K562 (cell line): Measurements from ENCODE around the gene ARPC1A. TPM values are rescaled to one million over a fixed set of nuclear protein-coding genes. Genes with fewer than 3 reads are reported as not detected.

ENCODE experiments used
- ATF1 ChIP-seq, 2 experiments: fragments of 450-650 bp in 1 of 2; IDR thresholded peaks; 2 replicates each; pipeline ENCODE4 v1.6.1; 2016; ENCODE audit warnings: missing compliant biosample characterization in 1 of 2, missing genetic modification characterization in 1 of 2
- FOXK1 ChIP-seq: sonication (generic); formaldehyde crosslinking; IDR thresholded peaks from 2 replicates; pipeline ENCODE4 v1.8.0; 2022; ENCODE audit warnings: missing genetic modification reagents, mild to moderate bottlenecking, borderline replicate concordance
- FOXP1 ChIP-seq: sonication (generic); formaldehyde crosslinking; IDR thresholded peaks from 2 replicates; pipeline ENCODE4 v1.8.0; 2022; ENCODE audit warnings: mild to moderate bottlenecking, missing genetic modification reagents
- IFI16 ChIP-seq: fragments of 250-450 bp; sonication (Bioruptor Pico); IDR thresholded peaks from 2 replicates; pipeline ENCODE4 v2.1.2; 2022; ENCODE audit warnings: mild to moderate bottlenecking, inconsistent platforms
- MAX ChIP-seq: sonication (generic); formaldehyde crosslinking; IDR thresholded peaks from 2 replicates; pipeline ENCODE4 v1.9.0; 2022; ENCODE audit warnings: mild to moderate bottlenecking, missing genetic modification reagents
- MEF2A ChIP-seq: IDR thresholded peaks from 2 replicates; pipeline ENCODE4 v1.6.1; 2011; ENCODE audit warnings: low read depth, mild to moderate bottlenecking, low read length, moderate library complexity; ENCODE audit not compliant: control insufficient read depth
- NUFIP1 ChIP-seq: fragments of 450-650 bp; IDR thresholded peaks from 2 replicates; pipeline ENCODE4 v1.6.1; 2018; ENCODE audit not compliant: partially characterized antibody
- SRSF3 ChIP-seq: fragments of 200-400 bp; formaldehyde crosslinking; IDR thresholded peaks from 2 replicates; pipeline ENCODE4 v1.6.1; 2016; ENCODE audit warnings: mild to moderate bottlenecking, low read length, moderate library complexity; ENCODE audit not compliant: insufficient read depth
- UBTF ChIP-seq, 2 experiments: IDR thresholded peaks; 2 replicates each; pipeline ENCODE4 v1.6.1; 2012; ENCODE audit warnings: improper control_type of control experiment in 2 of 2, low read depth in 2 of 2, low read length in 2 of 2, borderline replicate concordance in 1 of 2
- ZNF253 ChIP-seq: fragments of 250-450 bp; sonication (Bioruptor Pico); conservative IDR thresholded peaks from 2 replicates; pipeline ENCODE4 v1.6.1; 2021; ENCODE audit warnings: mild to moderate bottlenecking
- ZSCAN32 ChIP-seq: fragments of 450-650 bp; formaldehyde crosslinking; IDR thresholded peaks from 2 replicates; pipeline ENCODE4 v1.4.0; 2020; ENCODE audit warnings: mild to moderate bottlenecking, moderate library complexity
- polyA plus RNA-seq, 8 experiments: library from polyadenylated mRNA; depleted of rRNA in 4 of 8; stranded (reverse) in 5 of 8; unstranded in 3 of 8; fragments of >200 nt; fragmentation: Nextera tagmentation in 2 of 8; fragmentation: Illumina TruSeq in 1 of 8; extraction: Ambion mirVana in 2 of 8; extraction: Trizol in 1 of 8; gene quantifications; 2 replicates each; pipeline versions ENCODE4 v1.2.1 to v1.2.3, GENCODE V29; 2011 to 2014; ENCODE audit warnings: inconsistent platforms in 1 of 8, missing spikeins in 1 of 8
- total RNA-seq, 7 experiments: library from RNA; depleted of rRNA in 6 of 7; stranded (reverse); fragments of >200 nt in 6 of 7; fragmentation: Illumina TruSeq in 2 of 7; extraction: Trizol in 2 of 7; gene quantifications; 2 replicates each; pipeline versions ENCODE4 v1.2.1 to v1.2.3, GENCODE V29; 2011 to 2021; ENCODE audit warnings: low replicate concordance in 1 of 7
- TF ChIP-seq, protein P1 (sequence below): sonication (generic); formaldehyde crosslinking; IDR thresholded peaks from 2 replicates; pipeline ENCODE4 v1.8.0; 2022; ENCODE audit warnings: mild to moderate bottlenecking, missing genetic modification reagents

Gene ARPC1A
- total and polyA plus RNA-seq, 9 of the 15 experiments (the other 6 are each of a cell fraction or from before 2014, with no cell fraction given): 39.5 to 151 (median 86.1) TPM

DNA sequence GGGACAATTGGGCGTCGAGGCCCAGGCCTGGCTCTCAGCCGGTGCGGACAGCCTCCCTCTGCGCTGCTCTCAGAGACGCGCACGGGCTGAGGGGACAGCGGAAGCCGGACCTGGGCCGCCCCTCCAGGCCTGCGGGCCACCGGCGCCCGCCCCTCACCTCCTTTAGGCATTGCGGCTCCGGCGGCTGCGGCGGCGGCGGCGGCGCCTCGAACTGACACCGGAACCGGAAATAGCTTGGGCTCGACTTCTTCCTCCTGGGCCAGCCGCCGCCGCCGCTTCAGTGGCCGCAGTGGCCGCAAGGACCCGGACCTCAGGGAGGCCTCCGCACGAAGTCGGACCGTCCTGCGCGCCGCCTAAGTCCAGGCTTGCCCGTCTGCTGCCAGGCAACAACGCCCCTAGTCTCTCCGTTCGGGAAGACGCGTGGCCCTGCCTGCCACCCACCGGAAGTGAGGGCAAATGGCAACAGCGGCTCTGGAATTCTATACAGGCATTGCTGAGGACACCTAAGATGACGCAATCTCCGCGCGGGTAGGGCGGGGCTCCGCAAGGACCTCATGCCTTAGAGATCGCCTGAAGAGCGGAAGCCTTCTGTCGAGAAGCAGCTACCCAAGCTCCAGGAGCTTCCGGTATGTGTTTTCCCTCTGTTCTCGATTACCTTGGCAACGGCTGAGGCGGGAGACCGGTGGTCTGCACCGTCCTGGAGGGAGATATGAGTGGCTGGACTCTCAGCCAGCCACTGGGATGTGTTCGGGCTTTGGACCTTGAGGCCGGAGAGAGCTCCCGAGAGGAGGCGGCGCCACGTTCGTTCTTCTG, 82.9 kb downstream of the ARPC1A start, which contains the start of the genes BUD31 and PDAP1 (continued):
- TF ChIP-seq SRSF3 (no peak), ZNF253 (no peak), FOXK1 (no peak; the same call in 1 of the 2 replicates), IFI16 (no peak), ZSCAN32 (CRISPR knock-in tag) (peak; percentile 100), FOXP1 (peak; percentile 42), UBTF (IDR thresholded peaks at IDR 0.05; ENCODE audit: borderline replicate concordance in 1 of 2, low read depth in 2 of 2, low read length in 2 of 2) (peak in 1 of 2 experiments; percentile 66; a peak in 1 of 4 replicates), ATF1 (CRISPR knock-in tag; IDR thresholded peaks at IDR 0.05) (no peak), ATF1 (tag; IDR thresholded peaks at IDR 0.05) (peak; percentile 96), NUFIP1 (peak; percentile 34), MEF2A (no peak), MAX (peak; percentile 81)
- TF ChIP-seq, protein P1, sequence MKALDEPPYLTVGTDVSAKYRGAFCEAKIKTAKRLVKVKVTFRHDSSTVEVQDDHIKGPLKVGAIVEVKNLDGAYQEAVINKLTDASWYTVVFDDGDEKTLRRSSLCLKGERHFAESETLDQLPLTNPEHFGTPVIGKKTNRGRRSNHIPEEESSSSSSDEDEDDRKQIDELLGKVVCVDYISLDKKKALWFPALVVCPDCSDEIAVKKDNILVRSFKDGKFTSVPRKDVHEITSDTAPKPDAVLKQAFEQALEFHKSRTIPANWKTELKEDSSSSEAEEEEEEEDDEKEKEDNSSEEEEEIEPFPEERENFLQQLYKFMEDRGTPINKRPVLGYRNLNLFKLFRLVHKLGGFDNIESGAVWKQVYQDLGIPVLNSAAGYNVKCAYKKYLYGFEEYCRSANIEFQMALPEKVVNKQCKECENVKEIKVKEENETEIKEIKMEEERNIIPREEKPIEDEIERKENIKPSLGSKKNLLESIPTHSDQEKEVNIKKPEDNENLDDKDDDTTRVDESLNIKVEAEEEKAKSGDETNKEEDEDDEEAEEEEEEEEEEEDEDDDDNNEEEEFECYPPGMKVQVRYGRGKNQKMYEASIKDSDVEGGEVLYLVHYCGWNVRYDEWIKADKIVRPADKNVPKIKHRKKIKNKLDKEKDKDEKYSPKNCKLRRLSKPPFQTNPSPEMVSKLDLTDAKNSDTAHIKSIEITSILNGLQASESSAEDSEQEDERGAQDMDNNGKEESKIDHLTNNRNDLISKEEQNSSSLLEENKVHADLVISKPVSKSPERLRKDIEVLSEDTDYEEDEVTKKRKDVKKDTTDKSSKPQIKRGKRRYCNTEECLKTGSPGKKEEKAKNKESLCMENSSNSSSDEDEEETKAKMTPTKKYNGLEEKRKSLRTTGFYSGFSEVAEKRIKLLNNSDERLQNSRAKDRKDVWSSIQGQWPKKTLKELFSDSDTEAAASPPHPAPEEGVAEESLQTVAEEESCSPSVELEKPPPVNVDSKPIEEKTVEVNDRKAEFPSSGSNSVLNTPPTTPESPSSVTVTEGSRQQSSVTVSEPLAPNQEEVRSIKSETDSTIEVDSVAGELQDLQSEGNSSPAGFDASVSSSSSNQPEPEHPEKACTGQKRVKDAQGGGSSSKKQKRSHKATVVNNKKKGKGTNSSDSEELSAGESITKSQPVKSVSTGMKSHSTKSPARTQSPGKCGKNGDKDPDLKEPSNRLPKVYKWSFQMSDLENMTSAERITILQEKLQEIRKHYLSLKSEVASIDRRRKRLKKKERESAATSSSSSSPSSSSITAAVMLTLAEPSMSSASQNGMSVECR (CRISPR knock-in tag): peak; percentile 88
